AG10803 (cell line): ENCODE results near the gene DNASE1L1.

Experiments used
- DNase-seq: peaks from one replicate; pipeline ENCODE4 v3.0.0; 2010; ENCODE audit warnings: low read depth
- H3K4me3 ChIP-seq: 2 replicates; pipeline ENCODE4 v1.5.1; 2011; ENCODE audit warnings: mild to moderate bottlenecking, low read length, control low read depth
- CTCF ChIP-seq: conservative IDR thresholded peaks from 2 replicates; pipeline ENCODE4 v1.5.1; 2011; ENCODE audit warnings: mild to moderate bottlenecking, low read length, control low read depth, inconsistent platforms

Gene DNASE1L1

DNA sequence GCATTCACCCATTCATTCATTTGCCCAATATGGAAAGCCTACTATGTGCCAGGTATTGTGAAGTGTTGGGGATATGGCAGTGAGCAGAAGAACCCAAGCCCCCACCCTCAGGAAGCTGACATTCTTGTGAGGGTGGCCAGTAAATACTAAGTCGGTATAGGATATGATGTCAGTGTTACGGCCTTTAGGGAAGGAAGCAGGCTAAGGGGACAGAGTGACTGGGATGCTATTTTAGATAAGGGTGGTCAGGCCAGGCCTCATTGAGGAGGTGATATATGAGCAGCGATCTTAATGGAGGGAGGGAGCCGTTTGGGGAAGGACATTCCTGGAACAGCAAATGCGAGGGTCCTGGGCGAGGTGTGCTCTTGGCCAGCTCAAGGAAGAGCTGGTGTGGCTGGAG is 21.4 kb upstream of the DNASE1L1 start:
- DNase-seq = no peak
- TF ChIP-seq CTCF = no peak
- no peak overlapping the region for H3K4me3 ChIP-seq

- H3K4me3 ChIP-seq = peak overlapping the region; percentile 67
- no peak for DNase-seq
- TF ChIP-seq CTCF = no peak
Measured at GRCh38 chrX:154429711-154430110, 20.7 kb upstream of the DNASE1L1 start.

GRCh38 chrX:154428176-154429171 is 19.4 kb upstream of the DNASE1L1 start, which contains the start of gene ATP6AP1:
Gene ATP6AP1 (plus strand): TSS chrX:154428677. CDS start chrX:154428693, 16 bp downstream.
- H3K4me3 ChIP-seq = peak within 1 kb of the TSS; percentile 67
- peak; percentile 95 for DNase-seq
- TF ChIP-seq CTCF = no peak

GRCh38 chrX:154426916-154427770 is 18.1 kb upstream of the DNASE1L1 start:
- TF ChIP-seq CTCF = no peak
- no peak overlapping the region for H3K4me3 ChIP-seq
- DNase-seq = no peak

DNA sequence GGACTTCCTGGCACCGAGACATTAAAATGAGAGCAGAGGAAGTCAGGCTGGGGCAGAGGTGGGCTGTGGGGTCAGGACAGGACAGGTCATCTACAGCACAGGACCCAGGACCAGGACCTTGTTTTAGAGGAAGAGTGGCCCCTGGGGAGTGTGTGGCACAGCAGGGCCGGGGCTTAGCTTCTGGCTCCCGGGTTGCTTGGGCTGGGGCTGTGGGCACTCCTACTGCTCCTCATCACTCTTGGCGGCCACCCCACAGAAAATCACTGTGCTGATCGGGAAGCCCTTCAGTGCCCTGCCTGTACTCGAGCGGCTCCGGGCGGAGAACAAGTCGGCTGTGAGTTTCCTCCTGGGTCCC is 11.3 kb upstream of the DNASE1L1 start:
- no peak overlapping the region for H3K4me3 ChIP-seq
- DNase-seq = no peak
- TF ChIP-seq CTCF = no peak

GRCh38 chrX:154419688-154420401 is 10.8 kb upstream of the DNASE1L1 start:
- no peak for DNase-seq
- no peak overlapping the region for H3K4me3 ChIP-seq
- TF ChIP-seq CTCF = no peak
